Stimulated activated CD4-positive, alpha-beta T cell treated with anti-CD3 and anti-CD28 coated beads, Interleukin-15, amount 100 ng/mL, for 48 hours (primary cell): Measurements from ENCODE around the gene PBX1.

Source experiments
- DNase-seq, 2 donors: peaks; one replicate each; pipeline ENCODE4 v3.0.0-alpha.2; 2020; ENCODE audit warnings: low read depth in 2 of 2

Gene PBX1

DNA sequence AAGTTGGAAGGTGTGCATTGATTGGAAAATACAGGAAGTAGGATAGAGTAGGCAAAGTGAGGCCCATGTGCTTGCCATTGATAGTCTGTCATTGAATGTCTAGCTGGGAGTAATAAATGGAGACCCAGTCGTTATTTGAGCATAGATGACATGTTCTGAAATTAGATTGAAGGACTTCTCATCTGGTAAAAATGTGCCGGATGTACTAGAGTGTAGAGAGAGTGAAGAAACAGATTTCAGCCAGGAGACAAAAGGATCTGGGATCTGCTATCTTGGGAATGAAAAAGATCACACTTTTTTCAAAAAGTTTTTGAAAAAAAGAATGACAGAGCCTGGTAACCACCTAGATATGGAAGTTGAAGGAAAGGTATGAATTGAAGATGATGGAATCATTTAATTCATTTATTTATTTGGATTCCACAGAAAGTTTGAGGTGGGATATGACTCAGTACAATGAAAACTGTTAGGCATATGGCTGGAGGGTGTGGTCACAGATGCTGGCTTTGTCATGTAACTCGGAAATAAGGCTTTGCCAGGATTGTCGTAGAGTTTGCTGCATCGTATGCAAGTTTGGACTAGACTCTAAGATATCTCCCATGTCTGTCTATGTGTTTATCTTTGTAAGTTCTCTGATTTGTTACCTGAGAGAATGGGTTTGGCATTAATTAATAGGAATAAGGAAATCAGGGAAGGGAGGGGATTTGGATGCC, 137.1 kb downstream of the PBX1 start:
- DNase-seq = no peak

DNA sequence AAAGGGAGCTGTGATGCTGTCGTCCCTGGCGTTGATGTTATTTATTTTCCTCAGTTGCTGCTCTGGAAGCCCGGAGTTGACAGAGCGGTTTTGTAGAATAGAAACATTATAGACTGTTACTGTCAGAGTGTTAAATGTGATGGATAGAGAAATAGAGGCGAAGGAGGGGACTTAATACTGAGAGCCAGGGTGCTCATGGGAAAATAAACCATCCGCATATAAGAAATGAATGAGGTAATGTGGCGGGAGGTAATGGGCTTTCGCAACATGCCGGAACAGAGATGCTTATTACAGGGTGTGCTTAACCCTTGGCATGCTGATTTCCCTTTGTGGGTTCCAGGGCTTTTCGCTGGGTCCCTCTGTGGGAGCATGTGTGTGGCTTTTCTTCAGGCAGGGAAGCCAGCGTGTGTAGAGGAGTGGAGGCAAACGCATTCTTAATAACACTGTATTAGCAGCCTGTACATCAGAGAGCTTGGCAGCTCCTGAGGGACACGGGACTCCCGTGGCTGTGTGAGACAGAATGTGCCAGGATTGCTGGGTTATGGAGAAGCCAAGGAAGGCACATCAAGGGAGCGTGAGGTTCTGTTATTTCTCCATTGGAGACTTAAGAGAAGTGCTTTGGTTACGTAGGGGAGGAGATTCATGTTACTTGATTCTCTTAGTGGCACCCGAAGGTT, 141.0 kb downstream of the PBX1 start:
- DNase-seq = no peak

DNA sequence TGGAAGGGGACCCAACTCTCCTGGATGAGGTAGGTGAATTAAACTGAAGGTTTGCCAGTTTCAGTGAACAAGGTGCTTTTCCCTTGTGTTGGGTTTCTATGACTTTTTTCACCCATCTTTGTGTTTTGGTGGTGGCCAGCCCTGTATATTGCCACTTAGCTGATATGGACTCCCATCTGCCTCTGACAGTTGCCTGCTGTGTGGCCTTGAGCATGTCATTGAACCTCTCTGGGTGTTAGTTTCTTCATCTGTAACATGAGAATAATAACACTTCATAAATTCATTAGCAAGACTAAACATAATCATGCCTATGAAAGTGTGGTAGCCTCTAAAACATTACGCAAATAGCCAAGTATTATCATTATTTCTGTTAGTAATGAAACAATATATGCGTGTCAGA, 141.7 kb downstream of the PBX1 start:
- no peak for DNase-seq

DNA sequence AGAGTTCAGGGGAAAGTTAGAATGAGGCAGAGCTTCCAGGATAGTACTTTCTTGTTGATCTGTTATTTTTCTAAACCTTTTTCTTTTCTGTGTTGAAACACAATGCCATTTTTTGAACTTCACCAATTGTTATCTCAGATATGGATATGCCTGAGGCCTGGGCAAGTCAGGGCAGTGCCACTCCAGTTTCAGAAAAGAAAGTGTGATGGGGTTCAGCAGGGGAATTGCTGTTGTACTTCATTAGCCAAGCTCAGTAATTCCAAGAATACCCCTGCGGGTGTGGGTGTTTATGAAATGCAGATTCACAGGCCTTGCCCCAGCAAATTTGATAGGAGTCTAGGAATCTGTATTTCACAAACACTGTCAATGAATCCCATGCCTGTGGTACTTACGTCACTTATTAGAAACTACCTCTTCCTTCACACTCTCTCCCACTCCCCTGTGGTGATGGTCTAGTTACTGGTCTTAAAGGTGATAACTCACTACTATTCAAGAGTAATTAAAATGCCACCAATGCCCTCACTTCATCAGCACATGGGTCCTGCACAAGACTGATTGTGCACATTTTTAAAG, 142.3 kb downstream of the PBX1 start:
- no peak for DNase-seq

DNA sequence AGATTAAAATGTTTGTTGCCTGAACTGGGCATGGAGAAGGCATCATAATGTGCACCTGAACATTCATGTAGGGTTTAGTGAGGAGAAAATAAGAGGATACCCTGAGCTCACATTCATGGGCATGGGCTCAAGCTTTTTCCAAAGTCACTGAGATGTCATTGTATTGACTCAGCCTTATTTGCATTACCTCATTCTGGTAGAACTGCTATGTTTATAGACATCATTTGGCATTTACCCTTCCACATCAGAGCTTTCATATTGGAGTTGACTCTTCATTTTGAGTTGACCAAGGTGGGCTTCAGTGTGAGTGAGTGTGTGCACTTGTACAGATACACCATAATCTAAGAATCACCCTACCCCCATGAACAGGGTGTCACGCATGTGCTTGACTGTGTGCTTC, 143.2 kb downstream of the PBX1 start:
- DNase-seq = no peak

DNA sequence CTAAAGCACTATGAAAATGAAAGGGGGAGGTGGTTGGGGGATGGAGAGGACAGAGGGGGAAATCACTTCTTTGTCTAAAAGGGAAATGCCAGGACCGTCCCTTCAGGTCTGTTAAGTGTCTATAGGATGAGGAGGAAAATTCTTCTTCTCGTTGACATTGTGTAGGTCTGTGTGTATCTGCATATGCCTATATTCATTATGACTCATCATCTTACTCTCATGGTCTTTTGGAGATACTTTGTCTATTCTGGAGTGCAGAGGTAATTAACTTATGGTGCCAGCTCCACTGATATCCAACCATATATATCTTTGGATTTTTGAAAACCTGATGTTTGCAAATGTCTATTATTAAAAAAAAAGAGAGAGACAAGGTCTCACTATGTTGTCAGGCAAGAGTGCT, 143.7 kb downstream of the PBX1 start:
- no peak for DNase-seq

DNA sequence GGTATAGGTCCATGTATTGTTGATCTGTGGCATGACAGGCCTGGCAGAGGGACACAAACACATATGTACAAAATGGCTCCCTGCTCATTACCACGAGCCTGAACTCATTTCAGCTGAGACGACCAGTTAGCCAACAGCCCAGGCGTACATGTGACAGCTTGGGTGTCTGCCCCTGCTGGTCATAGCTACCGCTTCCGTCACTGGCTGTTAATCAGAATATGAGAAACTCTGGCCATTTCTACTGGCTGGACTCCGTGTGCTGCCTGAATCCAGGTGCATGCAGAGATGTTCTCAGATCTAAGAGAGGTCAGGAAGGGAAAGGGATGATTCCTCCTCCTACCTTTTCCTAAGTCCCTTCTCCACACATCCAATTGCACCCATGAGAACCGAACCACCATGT, 144.5 kb downstream of the PBX1 start:
- DNase-seq = no peak

DNA sequence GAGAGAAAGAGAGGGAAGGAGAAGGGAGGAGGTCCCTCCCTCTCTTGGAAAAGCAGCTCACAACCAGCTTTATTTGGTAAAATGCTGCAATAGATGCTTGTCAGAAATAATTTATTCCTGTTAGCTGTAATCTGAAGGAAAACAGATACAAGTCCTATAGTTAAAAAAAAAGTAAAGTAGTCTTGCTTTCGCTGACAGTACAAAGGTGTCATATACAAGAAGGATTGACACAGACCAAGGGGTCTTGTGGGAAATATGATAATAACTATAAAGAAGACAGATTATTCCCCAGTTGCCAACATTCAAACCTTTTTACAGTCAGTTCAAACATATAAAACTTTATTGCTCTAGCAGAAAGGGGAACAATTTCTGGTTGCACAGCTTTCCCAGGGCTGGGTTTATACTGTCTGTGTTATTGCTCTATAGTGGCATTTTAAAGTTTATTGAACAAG, 145.0 kb downstream of the PBX1 start:
- DNase-seq = no peak

DNA sequence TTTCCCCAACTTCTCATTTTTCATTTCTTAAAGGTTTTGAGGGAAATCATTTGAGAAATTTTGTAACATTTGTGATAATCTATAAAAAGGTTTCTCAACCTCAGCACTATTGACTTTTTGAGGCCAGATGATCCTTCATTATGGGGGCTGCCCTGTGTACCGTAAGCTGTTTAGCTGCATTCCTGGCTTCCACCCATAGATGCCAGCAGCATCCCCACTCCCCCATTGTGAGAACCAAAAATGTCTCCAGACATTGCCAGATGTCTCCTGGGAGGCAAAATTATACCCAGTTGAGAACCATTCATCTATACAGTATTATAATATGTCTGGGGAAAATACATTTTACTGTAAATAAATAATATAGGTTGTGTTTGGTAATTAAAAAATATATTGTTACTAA, 146.0 kb downstream of the PBX1 start:
- no peak for DNase-seq

DNA sequence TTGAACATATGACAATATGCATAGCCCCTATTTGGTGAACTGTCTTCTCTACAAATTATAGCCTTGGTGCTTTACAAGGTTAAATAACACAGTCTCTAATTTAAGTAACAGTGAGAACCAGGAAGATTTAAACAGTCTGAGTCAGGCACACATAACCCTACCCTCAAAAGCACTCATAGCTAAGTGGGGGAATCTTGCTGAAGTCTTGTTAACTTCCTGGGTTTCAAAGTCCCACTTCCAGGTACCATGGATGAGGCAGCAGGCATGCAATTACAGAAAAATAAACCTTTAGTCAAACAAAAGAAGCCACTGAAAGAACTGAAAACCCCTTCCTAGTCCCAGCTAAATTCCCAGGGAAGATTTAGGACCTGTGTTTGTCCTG, 147.6 kb downstream of the PBX1 start:
- DNase-seq = no peak

DNA sequence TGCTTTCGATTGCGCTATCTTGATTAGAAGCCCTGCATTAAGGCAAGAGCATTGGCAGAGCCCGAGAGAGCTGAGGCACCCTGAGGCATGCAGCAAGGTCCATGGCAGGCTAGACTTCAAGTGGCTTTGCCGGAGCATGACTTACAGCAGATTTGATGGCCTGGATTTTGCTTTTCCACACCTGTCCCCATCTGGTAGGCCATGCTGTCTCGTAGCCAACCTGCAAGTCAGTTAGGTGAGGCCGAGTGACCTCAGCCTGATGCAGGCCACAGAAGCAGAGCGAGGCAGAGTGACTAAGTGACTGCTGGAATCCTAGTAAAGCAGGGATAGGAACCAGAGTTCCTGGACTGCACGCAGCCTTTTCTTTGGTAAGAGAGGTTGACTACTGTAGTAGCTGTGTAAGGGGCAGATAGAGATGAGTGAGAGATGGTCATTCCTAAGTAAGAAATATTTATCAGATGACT, 148.9 kb downstream of the PBX1 start:
- DNase-seq = no peak

DNA sequence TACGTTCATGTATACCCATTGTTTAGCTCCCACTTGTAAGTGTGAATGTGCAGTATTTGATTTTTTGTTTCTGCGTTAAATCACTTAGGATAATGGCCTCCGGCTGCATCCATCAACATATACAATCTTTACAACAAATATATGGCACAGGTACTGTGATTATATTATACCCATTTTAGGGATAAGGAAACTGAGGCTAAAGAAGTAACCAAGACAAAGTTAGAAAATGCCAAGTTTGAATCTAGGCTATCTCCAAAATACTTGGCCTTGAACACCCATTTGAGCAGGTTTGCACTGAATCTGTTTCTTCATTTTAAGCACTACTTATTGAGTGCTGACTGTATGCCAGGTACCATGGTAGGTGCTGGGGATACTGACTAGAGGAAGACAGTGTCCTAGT, 149.6 kb downstream of the PBX1 start:
- DNase-seq = no peak

DNA sequence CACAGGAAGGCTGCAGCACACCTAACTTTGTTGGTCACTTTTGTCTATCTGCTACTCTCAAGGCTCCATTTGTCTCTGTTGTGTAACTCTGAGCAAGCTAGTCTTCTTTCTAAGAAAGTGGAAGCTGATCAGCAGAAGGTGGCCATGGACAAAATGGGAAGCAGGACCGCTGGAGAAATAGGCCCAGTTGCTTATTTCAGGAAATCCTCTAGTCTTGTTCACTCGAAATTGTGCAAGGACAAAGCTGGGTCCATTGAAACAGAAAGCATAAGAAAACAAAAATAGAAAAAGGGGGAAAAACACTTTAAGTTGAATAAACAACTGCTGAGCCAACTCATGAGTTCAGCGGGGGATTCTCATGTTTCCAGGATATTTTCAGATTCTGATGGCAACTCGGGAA, 150.1 kb downstream of the PBX1 start:
- no peak for DNase-seq

DNA sequence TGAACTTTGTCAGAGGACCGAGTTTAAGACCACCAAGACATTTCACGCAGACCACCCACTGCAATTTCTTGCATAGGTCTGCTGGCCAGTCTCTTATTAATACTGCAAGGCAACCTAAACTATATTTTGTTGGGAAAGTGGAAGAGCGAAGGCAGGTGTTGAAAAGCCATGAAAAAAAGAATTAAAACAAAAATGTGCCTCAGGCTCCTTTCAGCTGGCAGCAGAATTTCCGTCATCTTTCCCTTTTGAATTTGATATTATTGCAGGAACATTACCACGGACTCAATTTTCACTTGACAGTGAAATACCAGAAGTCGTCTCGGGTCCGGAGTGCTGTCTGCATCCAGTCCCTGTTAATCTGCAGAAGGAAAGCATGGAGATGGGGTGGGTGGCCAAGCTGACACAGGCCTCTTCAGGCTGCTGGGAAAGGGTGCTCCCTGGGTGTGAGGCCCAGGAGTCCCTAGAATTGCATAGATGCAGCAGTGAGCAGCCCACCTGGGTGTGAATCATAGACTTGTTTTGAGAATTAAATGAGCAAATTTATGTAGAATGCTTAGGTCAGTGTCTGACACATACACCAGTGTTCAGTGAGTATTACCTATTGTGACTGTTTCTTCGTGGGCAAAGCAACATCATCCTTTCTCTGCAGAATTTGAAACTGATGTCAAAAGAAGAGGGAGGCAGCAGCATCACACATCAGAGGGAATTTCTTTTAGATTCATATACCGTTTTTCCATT, 150.7 kb downstream of the PBX1 start:
- no peak for DNase-seq

DNA sequence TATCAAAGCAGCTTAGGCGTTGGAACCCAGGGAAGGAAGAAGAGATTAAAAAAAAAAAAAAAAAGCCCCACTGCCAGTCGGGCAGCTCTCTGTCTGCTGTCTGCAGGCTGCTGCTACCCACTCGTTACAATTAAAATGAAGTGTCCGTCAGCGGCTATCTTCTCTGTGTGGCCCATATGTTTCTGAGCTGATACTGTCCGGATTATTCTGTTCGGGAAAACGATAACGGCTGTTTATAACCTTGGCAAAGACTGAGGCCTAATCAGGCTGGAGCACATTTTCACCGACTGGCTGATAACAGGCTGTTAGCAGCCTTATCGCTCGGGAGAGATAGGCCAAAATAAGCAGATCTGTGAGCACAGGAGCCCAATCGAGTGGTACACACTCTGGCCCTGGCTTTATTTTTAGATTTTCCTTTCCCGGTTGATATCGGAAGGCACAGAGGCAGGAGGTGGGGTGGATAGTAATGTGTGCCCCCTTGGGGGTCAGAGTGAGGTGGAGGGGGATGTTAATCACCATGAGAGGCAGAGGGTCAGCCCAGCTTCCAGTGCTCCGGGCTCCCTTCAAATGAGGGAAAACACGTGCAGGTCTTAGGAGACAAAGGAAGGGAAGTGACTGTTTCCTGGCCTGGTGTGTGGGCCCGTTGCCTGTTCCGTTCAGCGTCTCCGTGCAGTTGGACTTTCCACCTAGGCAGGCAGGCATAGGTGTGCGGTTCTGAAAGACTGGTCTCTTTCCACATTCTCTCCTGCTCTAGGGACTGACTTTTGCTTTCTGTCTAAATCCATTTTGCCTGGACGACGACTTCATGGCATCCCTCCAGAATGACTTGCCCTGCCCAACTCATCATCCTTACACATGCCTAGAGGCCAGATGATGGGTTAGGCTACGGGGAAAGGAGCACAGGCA, 153.4 kb downstream of the PBX1 start:
- DNase-seq = no peak

DNA sequence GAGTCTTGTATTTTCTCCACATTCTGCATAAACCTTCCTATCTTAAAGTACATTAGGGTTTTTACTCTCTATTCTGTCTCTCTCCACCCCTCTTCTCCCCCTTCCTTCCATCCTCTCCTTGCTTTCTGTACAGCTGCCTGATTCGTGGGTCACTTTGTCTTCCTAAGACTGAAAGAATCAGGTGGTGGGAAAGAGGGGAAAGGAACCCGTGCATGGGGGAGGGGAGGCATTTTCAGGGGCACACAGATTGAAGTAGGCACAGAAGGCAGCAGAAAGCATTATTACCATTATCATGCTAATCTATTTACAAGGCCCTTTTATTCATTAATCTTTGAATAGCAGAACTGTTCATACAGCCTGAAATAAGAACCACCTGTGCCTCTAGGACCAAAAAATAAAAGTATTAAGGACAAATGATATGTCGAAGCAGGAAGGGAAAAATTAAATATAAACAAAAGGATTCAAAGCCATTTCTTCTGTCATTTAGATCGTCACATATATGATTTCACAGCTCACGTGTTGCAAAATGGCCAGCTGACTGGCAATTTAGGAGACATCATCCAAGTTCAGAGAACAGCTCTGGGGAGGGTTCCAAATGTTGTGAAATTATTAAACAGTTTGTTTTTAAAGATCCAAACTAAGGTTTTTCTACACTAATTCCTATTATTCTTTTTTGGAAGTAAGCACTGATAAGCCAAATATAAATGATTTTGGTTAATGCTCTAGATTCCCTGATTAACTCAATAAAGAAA, 154.6 kb downstream of the PBX1 start:
- DNase-seq = no peak

DNA sequence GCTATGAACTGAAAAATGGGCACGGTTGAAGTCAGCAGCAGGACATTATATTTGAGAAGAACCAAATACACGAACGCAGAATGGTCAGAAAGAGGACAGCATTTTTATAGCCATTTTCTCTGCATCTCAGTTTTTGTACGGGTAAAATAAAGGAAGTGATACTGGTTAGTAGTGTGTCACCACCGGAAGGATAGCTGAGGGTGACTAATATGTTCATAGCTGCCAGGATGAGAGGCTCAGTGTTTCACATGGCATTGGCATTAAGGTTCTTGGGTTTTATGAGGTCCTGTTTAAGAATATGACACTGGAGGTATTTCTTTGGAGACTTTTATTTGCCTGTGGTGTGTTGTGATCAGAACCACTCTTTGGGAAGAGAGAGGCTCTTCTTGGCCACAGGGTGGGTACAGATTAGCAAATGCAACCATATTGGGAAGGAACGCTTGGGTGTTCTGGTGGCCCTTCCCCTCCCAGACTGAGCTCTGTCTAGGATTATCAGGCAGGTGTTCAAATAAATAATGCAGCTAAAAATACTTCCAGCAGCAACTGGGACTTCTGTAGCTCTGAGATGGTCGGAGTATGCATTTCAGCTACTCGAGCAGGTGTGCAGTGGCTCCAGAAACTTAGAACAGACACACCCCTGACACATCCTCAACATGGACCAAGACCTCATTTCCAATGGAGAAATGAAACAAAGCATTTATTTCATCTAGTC, 158.2 kb downstream of the PBX1 start:
- DNase-seq = no peak

DNA sequence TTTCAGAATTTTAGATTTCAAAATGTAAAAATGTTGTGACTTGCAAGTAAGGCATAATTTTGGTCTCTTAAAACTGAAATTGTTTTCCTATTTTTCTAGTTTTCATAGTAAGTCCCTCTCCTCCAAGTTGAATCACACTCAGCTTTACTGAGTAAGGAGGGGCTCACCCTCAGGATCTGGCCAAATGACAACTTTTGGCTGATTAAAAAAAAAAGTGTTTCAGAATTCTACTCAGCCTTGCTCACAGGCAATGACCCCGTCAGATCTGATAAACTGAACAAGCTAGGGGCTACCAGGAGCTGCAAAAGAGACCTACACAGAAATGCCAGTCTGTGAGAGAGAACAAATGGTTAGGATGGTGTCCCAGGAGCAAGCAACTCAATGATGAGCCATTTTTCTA, 159.8 kb downstream of the PBX1 start:
- no peak for DNase-seq

DNA sequence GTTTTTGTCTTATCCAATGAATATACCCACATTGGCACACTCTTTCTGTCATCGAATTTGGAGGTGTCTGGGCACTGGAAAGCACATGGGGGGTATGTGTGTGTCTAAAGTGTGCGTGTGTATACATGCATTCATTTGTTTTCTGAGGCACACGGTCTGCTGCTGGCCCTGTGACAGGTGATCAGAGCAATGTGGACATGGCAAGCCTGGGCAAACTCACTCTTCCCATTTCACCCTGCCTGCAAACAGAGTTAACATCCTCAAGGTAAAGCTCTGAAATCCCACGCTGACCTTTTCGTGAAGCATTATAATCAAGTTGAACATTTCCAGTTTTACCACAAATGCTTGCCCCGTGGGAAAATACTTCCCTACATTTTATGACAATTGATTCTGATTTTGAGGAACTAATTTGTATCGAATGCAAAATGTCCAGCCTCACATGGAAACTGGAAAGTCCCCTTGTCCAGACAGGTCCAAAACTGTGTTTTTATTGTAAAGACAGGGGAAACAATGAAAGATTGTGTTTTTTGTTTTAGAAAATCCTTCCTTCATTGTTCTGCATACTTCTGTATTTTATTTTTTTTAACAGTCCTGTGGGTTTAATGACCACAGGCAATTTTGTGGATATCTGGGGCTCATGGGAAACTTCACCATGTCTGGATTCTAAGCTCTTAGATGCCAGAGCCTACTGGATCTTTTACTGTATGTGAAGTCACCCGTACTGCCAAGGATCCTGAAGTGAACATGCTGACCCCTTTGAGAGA, 160.9 kb downstream of the PBX1 start:
- DNase-seq = no peak
